GM12878 (cell line): ENCODE data around the gene CSMD2.

Experiments used
- CHD1 ChIP-seq: IDR thresholded peaks from 2 replicates; pipeline ENCODE4 v1.6.1; 2012; ENCODE audit warnings: low read depth, low read length, improper control_type of control experiment
- CTCF ChIP-seq, 3 experiments: IDR thresholded peaks in 2 of 3; conservative IDR thresholded peaks in 1 of 3; 2 replicates each; pipeline ENCODE4 v1.5.1; 2011; ENCODE audit warnings: low read depth in 3 of 3, low read length in 3 of 3, mild to moderate bottlenecking in 3 of 3, control low read depth in 2 of 3, moderate library complexity in 2 of 3, inconsistent platforms in 1 of 3, mixed read lengths in 1 of 3; ENCODE audit not compliant: control insufficient read depth in 2 of 3, insufficient read depth in 1 of 3; ENCODE audit errors: extremely low read depth in 1 of 3
- E2F4 ChIP-seq: IDR thresholded peaks from 2 replicates; pipeline ENCODE4 v1.6.1; 2012; ENCODE audit warnings: low read depth, low read length, improper control_type of control experiment

- no peak for TF ChIP-seq CHD1
- TF ChIP-seq E2F4 = no peak
- TF ChIP-seq CTCF (IDR thresholded peaks at IDR 0.05 in 2 of 3, conservative IDR thresholded peaks at IDR 0.05 in 1 of 3; ENCODE audit: control insufficient read depth in 2 of 3, extremely low read depth in 1 of 3, insufficient read depth in 1 of 3, low read depth in 3 of 3, low read length in 3 of 3) = no peak
Observed at GRCh38 chr1:33599516-33600115, 565.4 kb downstream of the CSMD2 start.
